HG02870 (cell line): ENCODE data around the gene TFEB.
"Not testable (repeated sequence)": the region's sequence is repeated elsewhere in the genome, so short reads cannot be mapped to it uniquely, and the experiment has no call there.

Source experiments
- ATAC-seq: cut with Tn5 transposase; IDR thresholded peaks from one replicate; pipeline ENCODE4 v1.9.1; 2021; ENCODE audit warnings: mild to moderate bottlenecking, moderate library complexity; ENCODE audit not compliant: unreplicated experiment

Gene TFEB

GRCh38 chr6:41766043-41766664, 30.7 kb upstream of the TFEB start:
- not testable (repeated sequence) for ATAC-seq

DNA sequence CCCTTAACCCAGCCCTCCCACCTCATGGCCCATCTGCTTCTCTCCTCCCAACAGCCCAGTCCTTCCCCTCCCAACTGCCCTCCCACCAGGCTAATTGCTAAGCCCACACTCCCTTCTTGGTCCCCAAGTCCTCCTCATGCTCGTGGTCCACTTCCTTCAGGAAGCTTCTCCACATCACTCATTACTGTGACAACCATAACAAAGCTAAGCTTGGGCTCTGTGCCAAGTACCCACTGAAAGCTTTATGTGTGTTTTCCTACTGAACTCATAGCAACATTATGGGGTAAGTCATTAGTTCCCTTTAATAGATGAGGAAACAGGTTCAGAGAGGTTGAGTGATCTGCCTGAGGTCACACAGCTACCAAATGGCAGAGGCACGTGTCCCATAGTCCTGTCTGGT, 28.1 kb upstream of the TFEB start:
- ATAC-seq: no peak

GRCh38 chr6:41759905-41760579, 24.6 kb upstream of the TFEB start:
- ATAC-seq: no peak

DNA sequence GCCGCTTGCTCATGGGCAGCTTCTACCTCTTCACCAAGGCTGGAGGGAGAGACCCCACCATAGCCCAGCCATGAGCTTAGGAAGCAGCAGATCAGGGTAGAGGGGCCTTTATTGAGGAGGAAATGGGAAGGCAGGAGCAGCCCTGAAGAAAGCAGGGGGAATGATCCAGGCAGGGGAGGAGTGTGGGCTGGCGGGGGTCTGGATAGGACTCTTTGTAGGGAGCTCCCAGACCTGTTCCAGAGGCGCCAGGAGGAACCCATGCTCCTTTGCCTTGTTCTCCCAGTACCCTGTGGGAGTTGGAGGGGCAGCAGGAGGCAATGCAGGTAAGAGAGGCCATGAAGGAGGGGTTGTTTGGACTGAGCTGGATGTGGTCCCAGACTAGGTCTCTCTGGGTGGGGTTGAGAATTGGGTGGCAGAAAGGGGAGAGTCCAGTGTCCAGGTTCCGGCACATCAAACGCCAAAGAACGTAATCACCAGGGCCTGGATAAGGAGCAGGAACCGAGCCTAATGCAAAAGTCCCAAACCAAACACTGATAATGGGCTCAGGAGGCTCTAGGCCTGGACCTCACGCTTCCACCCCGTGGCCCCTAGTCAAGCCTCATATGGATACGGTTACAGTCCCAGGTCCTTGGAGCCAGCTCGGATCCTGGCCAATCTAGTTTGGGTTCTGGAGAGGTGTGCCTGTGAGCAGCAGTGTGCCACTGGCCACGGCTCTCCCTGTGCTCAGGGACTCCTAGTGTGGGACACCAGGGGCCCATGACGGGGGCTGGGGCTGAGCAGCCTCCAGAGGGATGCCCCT, 23.9 kb upstream of the TFEB start:
- no peak for ATAC-seq

- no peak for ATAC-seq
Measured at GRCh38 chr6:41758641-41759035, 23.2 kb upstream of the TFEB start.

DNA sequence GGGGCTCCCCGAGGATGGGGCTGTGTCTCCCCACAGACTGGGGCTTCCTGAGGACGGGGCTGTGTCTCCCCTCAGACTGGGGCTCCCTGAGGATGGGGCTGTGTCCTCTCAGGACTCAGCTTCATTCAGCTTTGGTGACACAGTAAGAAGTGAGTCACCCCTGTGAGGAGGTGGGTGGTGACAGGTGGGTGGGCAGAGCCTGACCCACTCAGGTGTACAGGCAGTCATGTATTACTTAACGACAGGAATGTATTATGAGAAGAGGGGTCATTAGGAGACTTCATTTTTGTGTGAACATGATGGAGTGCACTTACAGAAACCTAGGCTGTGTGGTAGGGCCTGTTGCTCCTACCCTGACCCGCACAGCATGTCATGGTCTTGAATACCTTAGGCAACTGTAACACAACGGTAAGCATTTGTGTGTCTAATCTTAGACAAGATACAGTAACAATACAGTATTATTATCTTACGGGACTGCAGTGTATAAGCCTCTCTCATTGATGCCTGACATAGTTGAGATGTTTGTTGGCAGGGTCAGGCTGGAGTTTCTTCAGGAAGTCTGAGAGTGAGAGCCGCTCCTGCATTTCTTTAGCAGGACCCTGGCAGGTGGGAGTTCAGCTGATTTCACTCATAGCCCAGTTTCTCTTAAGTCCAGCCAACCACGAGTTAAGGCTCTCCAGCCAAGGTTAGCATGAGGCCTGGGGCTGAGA, 22.7 kb upstream of the TFEB start:
- ATAC-seq: no peak

DNA sequence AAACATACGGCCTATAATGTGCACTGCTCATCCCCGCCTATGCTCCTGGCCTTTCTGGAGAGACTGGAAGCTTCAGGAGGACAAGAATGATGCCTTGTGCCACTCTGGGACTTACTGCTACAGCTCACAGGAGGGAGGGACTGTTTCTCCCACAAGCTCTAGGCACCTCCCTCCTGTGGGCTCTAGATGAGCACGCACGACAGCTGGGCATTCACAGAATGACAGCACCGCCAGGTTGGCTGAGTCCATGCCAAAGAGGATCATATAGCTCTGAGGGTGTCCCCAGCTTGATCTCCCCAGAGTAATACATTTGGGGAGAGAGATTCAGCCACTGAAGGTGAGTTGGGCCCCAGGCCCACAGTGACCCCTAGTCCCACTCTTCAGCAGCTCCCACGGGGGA, 21.9 kb upstream of the TFEB start:
- ATAC-seq: no peak

GRCh38 chr6:41756354-41756753, 20.9 kb upstream of the TFEB start:
- ATAC-seq: no peak

DNA sequence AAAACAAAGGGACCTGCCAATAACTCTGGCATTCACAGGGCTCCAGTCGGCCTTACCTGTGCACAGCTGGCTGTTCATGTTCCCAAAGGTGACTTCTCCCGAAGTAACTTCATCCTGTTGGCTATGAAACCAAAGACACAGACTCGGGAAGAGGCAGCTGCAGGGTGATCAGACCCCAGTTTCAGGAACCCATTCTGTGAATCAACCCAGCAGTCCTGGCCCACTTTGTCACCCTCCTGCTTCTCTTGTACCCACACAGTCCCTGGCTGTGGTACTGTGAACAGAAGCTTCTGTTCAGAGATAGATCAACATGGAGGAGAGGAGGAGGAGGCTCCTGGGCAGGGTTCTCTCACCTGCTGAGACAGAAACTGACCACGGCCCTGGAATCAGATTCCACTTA, 20.5 kb upstream of the TFEB start:
- no peak for ATAC-seq

DNA sequence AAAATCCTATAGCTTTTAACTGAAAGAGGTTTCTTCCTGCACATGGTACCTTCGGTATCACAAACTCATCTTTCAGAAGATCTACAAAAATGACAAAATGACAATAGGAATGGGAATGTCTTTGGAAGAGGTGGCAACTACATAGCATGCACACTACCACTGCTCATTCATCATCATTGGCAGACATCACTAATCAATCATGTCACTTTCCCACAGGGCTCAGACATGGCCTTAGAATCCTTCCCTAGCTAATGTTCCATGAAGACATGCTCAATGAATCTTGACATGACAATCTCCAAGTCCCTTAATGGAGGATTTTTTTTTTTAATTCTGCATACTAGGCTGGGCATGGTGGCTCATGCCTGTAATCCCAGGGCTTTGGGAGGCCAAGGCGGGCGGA, 15.0 kb upstream of the TFEB start:
- ATAC-seq: no peak

- no peak for ATAC-seq
Measured at GRCh38 chr6:41748542-41748941, 13.1 kb upstream of the TFEB start.

GRCh38 chr6:41748102-41748477, 12.7 kb upstream of the TFEB start:
- ATAC-seq: no peak

- no peak for ATAC-seq
Measured at GRCh38 chr6:41747256-41748101, 12.1 kb upstream of the TFEB start, which contains the start of gene PGC. TSS of gene PGC (minus strand) at chr6:41747397. CDS start at chr6:41747334, 63 bp downstream.

- ATAC-seq: no peak
Measured at GRCh38 chr6:41746107-41746506, 10.7 kb upstream of the TFEB start.

GRCh38 chr6:41744236-41744787, 8.9 kb upstream of the TFEB start:
- ATAC-seq: no peak

GRCh38 chr6:41743406-41744235, 8.2 kb upstream of the TFEB start:
- ATAC-seq: no peak

DNA sequence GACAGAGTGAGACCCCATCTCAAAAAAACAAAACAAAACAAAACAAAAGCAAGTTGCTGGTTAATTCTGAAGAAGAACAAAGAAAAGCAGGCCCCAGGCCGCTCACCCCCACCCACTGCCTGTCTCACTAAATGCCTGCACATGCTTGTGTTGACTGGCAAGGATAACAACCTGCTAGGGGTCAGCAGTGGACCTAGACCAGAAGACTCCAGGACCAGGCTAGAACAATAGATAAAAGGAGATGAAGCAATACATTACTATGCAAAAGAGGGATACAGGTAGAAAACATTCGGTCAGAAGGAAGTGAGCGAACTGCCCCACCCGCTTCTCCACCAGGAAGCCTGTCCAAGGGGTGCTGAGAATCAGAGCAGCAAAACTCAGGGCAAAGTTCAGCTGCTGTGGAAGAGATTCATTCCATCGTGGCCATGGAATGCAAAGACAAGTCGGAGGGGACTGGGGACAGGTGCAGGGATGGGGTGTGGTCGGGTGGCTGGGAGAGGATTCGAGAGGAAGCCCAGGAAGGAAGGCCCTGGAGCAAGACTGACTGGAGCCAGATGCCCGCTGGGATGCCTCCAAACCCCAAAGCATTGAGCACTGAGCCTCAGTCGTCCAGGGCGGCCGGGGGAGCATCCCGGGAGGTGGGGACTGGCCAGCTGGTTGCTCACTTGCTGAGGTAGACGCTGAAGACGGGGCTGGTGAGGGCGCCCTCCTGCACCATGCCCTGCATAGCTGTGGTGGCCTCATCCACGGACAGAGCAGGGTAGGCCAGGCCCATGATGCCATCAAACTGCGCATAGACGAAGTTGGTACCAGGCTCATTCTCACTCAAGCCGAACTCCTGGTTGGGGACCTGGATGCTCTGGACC, 6.5 kb upstream of the TFEB start:
- ATAC-seq: no peak

GRCh38 chr6:41740366-41741162, 5.2 kb upstream of the TFEB start:
- no peak for ATAC-seq
